Measurements from ENCODE around the gene ACVR1C. TPM values are rescaled to one million over a fixed set of nuclear protein-coding genes. Genes with fewer than 3 reads are reported as not detected.
"Not testable (repeated sequence)": the region's sequence is repeated elsewhere in the genome, so short reads cannot be mapped to it uniquely, and the experiment has no call there.

Gene ACVR1C
- total and polyA plus RNA-seq, 7 donors, result 0.13 to 1.9 (median 1.1) TPM

DNA sequence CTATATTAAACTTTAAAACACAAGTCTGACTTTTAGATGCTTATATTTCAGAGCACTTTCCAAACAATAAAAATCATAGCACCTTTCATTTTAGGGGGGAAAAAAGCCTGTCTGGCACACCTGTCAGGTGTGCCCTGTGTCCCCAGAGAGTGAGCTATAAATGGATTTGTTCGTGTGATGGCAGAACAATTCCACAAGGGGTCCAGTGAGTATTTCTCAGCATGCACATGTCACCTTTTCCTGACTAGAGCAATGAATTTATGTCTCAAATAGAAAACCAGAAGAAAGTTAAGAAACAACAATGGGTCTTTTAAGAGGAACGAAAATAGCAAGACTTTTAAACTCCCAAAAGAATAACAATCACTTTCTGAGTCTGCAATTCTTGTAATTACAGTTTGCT, 55.9 kb downstream of the ACVR1C start:
- Histone ChIP-seq H3K4me3 (no peak overlapping the region), H3K4me1 (no peaks in the 10 kb centered on the region), H3K27ac (no peak overlapping the region), H3K9me3 (no peaks in the 10 kb centered on the region), H3K27me3 (ENCODE audit: insufficient read depth in 3 of 3, low read length in 2 of 3) (no peaks in the 10 kb centered on the region), H3K36me3 (ENCODE audit: insufficient read depth in 1 of 2, low read depth in 1 of 2) (no peaks in the 10 kb centered on the region)
- WGBS, 3 donors, result 31 to 42% (median 33%) methylated on average over 2 of the region's 2 CpGs
- TF ChIP-seq, protein P1, sequence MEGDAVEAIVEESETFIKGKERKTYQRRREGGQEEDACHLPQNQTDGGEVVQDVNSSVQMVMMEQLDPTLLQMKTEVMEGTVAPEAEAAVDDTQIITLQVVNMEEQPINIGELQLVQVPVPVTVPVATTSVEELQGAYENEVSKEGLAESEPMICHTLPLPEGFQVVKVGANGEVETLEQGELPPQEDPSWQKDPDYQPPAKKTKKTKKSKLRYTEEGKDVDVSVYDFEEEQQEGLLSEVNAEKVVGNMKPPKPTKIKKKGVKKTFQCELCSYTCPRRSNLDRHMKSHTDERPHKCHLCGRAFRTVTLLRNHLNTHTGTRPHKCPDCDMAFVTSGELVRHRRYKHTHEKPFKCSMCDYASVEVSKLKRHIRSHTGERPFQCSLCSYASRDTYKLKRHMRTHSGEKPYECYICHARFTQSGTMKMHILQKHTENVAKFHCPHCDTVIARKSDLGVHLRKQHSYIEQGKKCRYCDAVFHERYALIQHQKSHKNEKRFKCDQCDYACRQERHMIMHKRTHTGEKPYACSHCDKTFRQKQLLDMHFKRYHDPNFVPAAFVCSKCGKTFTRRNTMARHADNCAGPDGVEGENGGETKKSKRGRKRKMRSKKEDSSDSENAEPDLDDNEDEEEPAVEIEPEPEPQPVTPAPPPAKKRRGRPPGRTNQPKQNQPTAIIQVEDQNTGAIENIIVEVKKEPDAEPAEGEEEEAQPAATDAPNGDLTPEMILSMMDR (IDR thresholded peaks at IDR 0.05), result no peak
- DNase-seq, result no peak
- no peak for ATAC-seq
- intact Hi-C loops (cut with DNase I), result no loop called here

DNA sequence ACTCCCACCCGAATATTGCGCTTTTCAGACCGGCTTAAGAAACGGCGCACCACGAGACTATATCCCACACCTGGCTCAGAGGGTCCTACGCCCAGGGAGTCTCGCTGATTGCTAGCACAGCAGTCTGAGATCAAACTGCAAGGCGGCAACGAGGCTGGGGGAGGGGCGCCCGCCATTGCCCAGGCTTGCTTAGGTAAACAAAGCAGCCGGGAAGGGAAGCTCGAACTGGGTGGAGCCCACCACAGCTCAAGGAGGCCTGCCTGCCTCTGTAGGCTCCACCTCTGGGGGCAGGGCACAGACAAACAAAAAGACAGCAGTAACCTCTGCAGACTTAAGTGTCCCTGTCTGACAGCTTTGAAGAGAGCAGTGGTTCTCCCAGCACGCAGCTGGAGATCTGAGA, 62.0 kb downstream of the ACVR1C start:
- DNase-seq; H3K4me3 ChIP-seq; H3K27me3 ChIP-seq (ENCODE audit: insufficient read depth in 3 of 3, low read length in 2 of 3); H3K9me3 ChIP-seq; H3K36me3 ChIP-seq (ENCODE audit: insufficient read depth in 1 of 2, low read depth in 1 of 2); H3K4me1 ChIP-seq; ATAC-seq; H3K27ac ChIP-seq; intact Hi-C loops (cut with DNase I): not testable (repeated sequence)
- WGBS, 3 donors, result 46 to 58% (median 47%) methylated on average over 7 to 13 of the region's 15 CpGs

DNA sequence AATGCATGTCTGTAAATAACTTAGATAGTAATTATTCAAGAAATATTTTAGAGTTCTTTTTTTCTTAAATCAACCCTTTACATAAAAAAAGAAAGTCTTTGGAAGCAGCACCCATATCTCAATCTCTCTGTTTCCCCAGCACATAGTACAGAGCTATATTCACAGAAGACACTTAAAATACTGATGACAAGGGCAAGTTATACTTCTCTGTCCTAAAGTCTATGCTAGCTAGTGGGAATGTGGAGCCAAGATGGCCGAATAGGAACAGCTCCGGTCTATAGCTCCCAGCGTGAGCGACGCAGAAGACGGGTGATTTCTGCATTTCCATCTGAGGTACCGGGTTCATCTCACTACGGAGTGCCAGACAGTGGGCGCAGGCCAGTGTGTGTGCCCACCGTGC, 62.6 kb downstream of the ACVR1C start:
- DNase-seq; H3K4me3 ChIP-seq; ATAC-seq; H3K27ac ChIP-seq; H3K27me3 ChIP-seq (ENCODE audit: insufficient read depth in 3 of 3, low read length in 2 of 3); H3K9me3 ChIP-seq; intact Hi-C loops (cut with DNase I); H3K4me1 ChIP-seq; H3K36me3 ChIP-seq (ENCODE audit: insufficient read depth in 1 of 2, low read depth in 1 of 2): not testable (repeated sequence)
- WGBS, 3 donors, result 94 to 97% (median 94%) methylated on average over 10 of the region's 10 CpGs

DNA sequence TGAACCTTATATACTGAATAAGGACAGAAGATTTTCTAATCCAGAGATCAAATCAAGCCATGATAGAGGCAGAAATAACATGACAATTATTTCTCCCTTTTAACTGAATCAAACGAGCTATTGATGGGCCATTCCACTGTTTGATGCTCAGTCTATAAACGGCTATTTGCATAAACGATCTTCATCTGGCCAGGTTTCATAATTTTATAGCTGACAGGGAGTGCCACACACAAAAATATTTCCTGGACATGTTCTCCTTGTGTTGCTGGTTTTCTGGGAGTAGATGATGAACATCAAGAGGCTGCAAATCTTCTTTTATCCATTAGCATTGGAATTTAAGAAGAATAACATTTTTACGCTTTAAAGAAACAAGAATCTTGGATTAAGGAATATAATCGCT, 63.1 kb downstream of the ACVR1C start:
- H3K27ac ChIP-seq, result no peak overlapping the region
- H3K36me3 ChIP-seq (ENCODE audit: insufficient read depth in 1 of 2, low read depth in 1 of 2), result no peaks in the 10 kb centered on the region
- 86 to 87% (median 87%) methylated on average over 5 of the region's 5 CpGs for whole genome bisulfite sequencing, 3 donors
- H3K27me3 ChIP-seq (ENCODE audit: insufficient read depth in 3 of 3, low read length in 2 of 3), result no peaks in the 10 kb centered on the region
- DNase-seq (no peak), ATAC-seq (no peak)
- H3K9me3 ChIP-seq, result no peaks in the 10 kb centered on the region
- no peaks in the 10 kb centered on the region for H3K4me1 ChIP-seq
- TF ChIP-seq, protein P1 (IDR thresholded peaks at IDR 0.05), result no peak
- intact Hi-C loops (cut with DNase I), result no loop called here
- H3K4me3 ChIP-seq, result no peak overlapping the region

DNA sequence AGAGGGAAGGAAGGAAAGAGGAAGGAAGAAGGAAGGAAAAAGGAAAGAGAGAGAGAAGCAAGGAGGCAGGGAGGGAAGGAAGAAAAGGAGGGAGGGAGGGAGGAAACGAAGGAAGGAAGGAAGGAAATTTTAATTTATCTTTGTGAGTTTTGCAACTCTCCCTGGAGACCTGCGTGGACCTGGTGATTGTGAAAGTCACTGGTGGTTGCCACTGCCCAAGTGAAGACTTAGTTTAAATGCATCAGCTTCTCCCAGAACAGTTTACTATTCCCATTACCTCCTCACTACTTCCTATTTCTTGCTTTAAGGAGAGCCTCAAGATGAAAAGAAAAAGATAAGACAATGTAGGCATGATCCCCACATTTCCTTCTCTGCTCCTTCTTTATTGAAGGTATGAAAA, 68.8 kb downstream of the ACVR1C start:
- no peak overlapping the region for H3K27ac ChIP-seq
- TF ChIP-seq, protein P1 (IDR thresholded peaks at IDR 0.05), result no peak
- no peaks in the 10 kb centered on the region for H3K4me1 ChIP-seq
- DNase-seq (no peak), ATAC-seq (no peak)
- H3K4me3 ChIP-seq, result no peak overlapping the region
- H3K27me3 ChIP-seq (ENCODE audit: insufficient read depth in 3 of 3, low read length in 2 of 3), result no peaks in the 10 kb centered on the region
- H3K36me3 ChIP-seq (ENCODE audit: insufficient read depth in 1 of 2, low read depth in 1 of 2), result no peaks in the 10 kb centered on the region
- intact Hi-C loops (cut with DNase I), result no loop called here
- no peaks in the 10 kb centered on the region for H3K9me3 ChIP-seq
- WGBS, 3 donors, result 57 to 75% (median 60%) methylated on average over 2 of the region's 2 CpGs

DNA sequence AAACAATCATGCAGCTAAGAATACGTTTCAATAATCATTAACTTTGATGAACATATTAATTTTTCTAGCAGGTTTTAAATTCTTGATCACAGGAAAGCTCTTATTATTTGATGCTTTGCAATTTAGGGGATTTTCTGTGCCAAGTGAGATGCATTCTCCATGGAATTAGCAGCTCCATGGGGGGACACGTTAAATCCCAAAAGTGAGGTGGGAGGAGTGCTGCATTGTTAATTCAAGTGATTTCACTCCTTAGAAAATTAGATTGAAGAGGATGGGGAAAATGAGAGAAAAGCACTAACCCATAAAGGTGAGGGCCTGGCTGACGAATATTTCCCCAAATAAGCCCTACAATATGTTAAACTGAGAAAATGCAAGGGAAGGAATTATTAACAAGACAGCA, 69.2 kb downstream of the ACVR1C start:
- TF ChIP-seq, protein P1 (IDR thresholded peaks at IDR 0.05), result no peak
- no peaks in the 10 kb centered on the region for H3K36me3 ChIP-seq (ENCODE audit: insufficient read depth in 1 of 2, low read depth in 1 of 2)
- ATAC-seq (no peak), DNase-seq (no peak)
- no peaks in the 10 kb centered on the region for H3K4me1 ChIP-seq
- H3K4me3 ChIP-seq, result no peak overlapping the region
- intact Hi-C loops (cut with DNase I), result no loop called here
- 32 to 41% (median 37%) methylated on average over 3 of the region's 3 CpGs for WGBS, 3 donors
- no peak overlapping the region for H3K27ac ChIP-seq
- no peaks in the 10 kb centered on the region for H3K9me3 ChIP-seq
- H3K27me3 ChIP-seq (ENCODE audit: insufficient read depth in 3 of 3, low read length in 2 of 3), result no peaks in the 10 kb centered on the region
